IPS-15b (cell line): ENCODE data around the gene ARHGAP31.

Experiments used
- H3K27me3 ChIP-seq: one replicate; pipeline ENCODE4 v1.6.1; 2013; ENCODE audit warnings: low read length; ENCODE audit not compliant: control insufficient read depth, insufficient read depth
- H3K36me3 ChIP-seq: one replicate; pipeline ENCODE4 v1.6.1; 2013; ENCODE audit warnings: low read length; ENCODE audit not compliant: control insufficient read depth, insufficient read depth
- H3K4me1 ChIP-seq: one replicate; pipeline ENCODE4 v1.6.1; 2013; ENCODE audit warnings: mild to moderate bottlenecking, low read length; ENCODE audit not compliant: control insufficient read depth, insufficient read depth
- H3K4me3 ChIP-seq: one replicate; pipeline ENCODE4 v1.5.1; 2013; ENCODE audit warnings: low read depth, low read length
- H3K9ac ChIP-seq: one replicate; pipeline ENCODE4 v1.6.1; 2013; ENCODE audit warnings: low read depth, mild to moderate bottlenecking, low read length
- H3K9me3 ChIP-seq: one replicate; pipeline ENCODE4 v1.6.1; 2013; ENCODE audit warnings: mild to moderate bottlenecking, low read length; ENCODE audit not compliant: control insufficient read depth, insufficient read depth

Gene ARHGAP31

DNA sequence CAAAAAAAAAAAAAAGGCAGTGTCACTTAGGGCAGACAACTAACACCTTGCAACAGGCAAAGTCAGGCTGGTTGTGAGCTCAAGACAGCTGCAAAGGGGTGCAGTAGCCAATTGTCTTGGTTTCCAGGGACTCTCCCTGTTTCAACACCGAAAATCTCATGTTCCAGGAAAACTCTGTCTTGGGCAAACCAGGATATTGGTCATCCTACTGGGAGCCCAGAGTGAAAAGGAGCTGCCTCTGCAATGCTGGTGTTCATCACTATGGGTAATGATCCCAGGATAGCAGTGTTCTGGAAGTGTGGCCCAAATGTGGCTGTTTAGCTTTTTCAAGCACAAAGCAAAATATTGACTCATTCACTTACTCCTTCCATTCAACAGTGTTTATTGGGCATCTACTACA, 82.6 kb downstream of the ARHGAP31 start:
- Histone ChIP-seq H3K9me3 (no peaks in the 10 kb centered on the region), H3K9ac (no peak overlapping the region), H3K4me1 (peaks cover 2% of the 10 kb centered on the region), H3K27me3 (no peaks in the 10 kb centered on the region), H3K4me3 (no peak overlapping the region), H3K36me3 (no peaks in the 10 kb centered on the region)

DNA sequence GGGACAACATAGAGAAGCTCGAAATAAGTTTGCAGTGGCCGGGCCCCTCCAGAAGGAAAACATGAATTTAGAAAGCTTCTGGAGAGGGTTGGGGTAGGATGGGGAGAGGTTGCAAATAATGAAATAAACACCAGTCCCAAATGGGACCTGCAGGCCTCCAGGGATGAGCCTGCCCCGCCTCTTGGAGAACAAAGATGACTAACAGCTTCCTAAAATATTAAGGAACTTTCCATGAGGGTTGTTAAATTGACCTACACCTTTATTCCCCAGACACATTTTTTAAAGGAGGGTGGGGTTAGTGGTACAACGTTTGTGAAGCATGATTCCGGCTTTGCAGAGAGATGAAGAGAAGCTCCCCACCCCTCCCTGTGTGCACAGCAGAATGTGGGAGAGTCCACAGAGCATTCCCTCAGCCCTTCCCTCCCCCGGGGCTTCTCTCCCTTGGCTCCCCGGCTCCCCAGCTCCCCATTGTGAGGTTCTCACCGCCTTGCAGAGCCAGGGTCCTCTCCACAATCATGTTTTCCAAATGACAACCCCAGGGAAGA, 84.1 kb downstream of the ARHGAP31 start:
- Histone ChIP-seq H3K36me3 (no peaks in the 10 kb centered on the region), H3K4me3 (no peak overlapping the region), H3K4me1 (peaks cover 2% of the 10 kb centered on the region), H3K9ac (no peak overlapping the region), H3K27me3 (no peaks in the 10 kb centered on the region), H3K9me3 (no peaks in the 10 kb centered on the region)

DNA sequence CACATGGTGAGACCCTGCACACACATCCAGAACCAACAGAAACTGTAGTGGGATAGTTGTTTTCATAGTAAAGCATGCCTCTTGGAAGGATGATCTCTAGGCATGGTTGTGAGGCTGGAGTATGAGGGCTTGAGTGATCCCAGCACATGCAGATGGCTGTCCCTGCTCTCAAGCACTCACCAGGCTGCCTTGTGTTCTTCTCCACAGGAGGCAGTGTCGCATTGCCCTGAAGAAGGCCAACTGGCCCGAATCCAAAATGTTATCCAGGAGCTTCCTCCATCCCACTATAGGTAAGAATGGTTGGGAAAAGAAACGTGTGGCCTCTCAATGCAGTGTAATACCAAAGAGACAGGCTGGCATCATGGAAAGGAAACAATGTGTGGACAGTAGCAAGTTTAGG, 86.5 kb downstream of the ARHGAP31 start:
- H3K36me3 ChIP-seq, result no peaks in the 10 kb centered on the region
- H3K9me3 ChIP-seq, result no peaks in the 10 kb centered on the region
- no peak overlapping the region for H3K9ac ChIP-seq
- peaks cover 2% of the 10 kb centered on the region for H3K4me1 ChIP-seq
- H3K4me3 ChIP-seq, result no peak overlapping the region
- H3K27me3 ChIP-seq, result no peaks in the 10 kb centered on the region

DNA sequence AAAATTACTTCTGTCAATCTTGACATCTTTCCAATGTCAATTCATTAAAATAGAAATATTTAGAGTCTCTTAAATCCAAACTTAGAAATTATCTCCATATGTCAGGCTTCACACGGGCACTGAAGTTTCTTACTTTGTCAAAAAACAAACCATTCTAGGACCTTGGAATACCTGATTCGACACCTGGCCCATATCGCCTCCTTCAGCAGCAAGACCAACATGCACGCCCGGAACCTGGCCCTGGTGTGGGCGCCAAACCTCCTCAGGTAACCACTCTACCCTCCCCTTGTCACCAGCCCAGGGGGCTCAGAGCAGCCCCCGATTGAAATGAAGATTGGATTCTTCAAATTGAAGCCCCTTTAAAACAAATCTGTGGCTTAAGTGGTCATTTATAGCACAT, 88.0 kb downstream of the ARHGAP31 start:
- H3K9ac ChIP-seq, result no peak overlapping the region
- no peaks in the 10 kb centered on the region for H3K27me3 ChIP-seq
- H3K9me3 ChIP-seq, result no peaks in the 10 kb centered on the region
- peaks cover 2% of the 10 kb centered on the region for H3K4me1 ChIP-seq
- H3K36me3 ChIP-seq, result no peaks in the 10 kb centered on the region
- H3K4me3 ChIP-seq, result no peak overlapping the region

DNA sequence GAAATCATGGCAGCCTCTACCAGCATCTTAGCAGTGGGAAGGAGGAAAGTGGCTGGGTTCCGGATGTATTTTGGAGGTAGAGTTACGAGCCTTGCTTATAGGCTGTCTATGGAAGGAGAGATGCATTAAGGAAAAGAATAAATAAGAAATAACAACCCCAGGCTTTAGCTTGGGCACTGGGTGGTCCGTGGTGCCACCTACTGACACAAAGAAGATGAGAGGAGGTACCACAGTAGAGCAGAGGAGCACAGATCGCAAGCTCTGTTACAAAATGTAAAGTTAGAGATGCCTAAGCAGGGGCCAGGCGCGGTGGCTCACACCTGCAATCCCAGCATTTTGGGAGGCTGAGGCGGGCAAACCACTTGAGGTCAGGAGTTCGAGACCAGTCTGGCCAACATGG, 94.4 kb downstream of the ARHGAP31 start:
- no peak overlapping the region for H3K9ac ChIP-seq
- no peaks in the 10 kb centered on the region for H3K9me3 ChIP-seq
- H3K36me3 ChIP-seq, result no peaks in the 10 kb centered on the region
- no peaks in the 10 kb centered on the region for H3K27me3 ChIP-seq
- no peaks in the 10 kb centered on the region for H3K4me1 ChIP-seq
- H3K4me3 ChIP-seq, result no peak overlapping the region

DNA sequence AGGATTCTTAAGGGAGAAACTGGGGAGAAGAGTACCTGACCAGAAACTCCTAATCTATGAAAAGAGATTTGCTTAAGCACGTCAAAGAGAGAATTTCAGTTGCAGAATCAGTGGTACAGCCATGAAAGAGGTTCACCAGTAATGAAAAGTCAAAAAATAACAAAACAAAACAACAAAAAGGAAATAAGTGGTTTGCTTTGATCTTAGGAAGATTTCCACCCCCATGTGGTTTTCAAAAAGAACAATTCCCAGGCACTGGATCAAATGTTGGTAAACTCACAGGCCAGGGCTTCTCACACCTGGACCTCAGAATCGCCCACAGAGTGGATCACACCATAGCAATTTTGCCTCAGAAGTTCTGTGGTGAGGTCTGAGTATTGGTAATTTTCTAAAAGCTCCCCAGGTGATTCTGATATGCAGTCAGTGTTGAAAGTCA, 101.8 kb downstream of the ARHGAP31 start:
- Histone ChIP-seq H3K4me1 (peaks cover 8% of the 10 kb centered on the region), H3K9ac (no peak overlapping the region), H3K4me3 (no peak overlapping the region), H3K36me3 (no peaks in the 10 kb centered on the region), H3K9me3 (no peaks in the 10 kb centered on the region), H3K27me3 (no peaks in the 10 kb centered on the region)

DNA sequence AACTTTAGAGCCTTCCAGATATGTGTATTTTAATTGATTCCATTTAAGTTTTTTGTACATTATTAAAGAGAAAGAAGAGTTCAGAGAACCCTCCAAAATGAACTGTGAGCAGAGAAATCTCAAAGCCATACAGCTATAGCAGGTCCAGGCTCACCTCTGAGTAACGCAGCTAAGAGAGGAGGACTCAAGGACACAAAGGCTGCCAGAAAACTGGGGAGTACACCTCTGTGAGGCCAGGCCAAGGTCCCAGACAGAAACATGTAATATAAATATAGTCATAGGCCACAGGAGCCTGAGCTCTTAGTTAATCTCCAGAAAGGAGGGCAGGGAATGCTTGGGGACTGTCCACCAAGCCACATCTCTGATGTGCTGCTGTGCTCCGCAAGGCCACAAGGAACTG, 102.7 kb downstream of the ARHGAP31 start:
- Histone ChIP-seq H3K9me3 (no peaks in the 10 kb centered on the region), H3K4me3 (no peak overlapping the region), H3K4me1 (peaks cover 8% of the 10 kb centered on the region), H3K27me3 (no peaks in the 10 kb centered on the region), H3K36me3 (no peaks in the 10 kb centered on the region), H3K9ac (no peak overlapping the region)

DNA sequence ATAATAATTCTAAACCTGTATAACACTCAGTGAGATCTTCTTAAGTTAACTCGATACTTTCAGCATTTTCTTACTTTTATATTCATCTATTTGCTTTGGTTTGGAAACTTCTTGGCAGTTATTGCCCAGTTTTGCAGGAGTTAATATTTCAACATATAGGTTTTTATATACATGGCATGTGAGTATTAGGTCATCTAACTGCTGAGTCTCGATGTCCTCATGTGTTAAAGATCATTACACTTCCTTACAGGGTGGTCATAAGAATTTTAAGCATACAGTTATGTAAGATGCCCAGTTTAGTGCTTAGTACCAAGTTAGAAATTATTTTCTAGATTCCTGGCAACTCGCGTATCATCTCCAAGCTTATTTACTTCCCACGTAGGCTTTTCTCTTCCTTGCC, 106.3 kb downstream of the ARHGAP31 start:
- Histone ChIP-seq H3K9ac (no peak overlapping the region), H3K27me3 (no peaks in the 10 kb centered on the region), H3K4me1 (peaks cover 11% of the 10 kb centered on the region), H3K9me3 (no peaks in the 10 kb centered on the region), H3K4me3 (no peak overlapping the region), H3K36me3 (no peaks in the 10 kb centered on the region)

DNA sequence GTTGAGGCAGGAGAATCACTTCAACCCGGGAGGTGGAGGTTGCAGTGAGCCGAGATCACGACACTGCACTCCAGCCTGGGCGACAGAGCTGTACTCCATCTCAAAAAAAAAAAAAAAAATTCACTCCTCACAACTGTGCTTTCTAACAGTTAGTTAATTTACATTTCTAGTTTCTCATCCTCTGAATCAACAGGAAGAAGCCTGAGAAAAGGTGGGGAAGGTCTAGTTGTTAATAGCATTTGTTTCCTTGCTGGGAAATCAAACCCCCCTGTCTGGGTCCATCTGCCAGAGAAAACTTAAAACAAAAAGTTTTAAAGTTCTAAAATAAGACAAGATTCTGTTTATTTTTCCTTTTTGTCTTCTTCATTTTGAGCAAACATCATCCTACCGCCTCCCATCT, 106.9 kb downstream of the ARHGAP31 start:
- H3K36me3 ChIP-seq, result no peaks in the 10 kb centered on the region
- H3K27me3 ChIP-seq, result no peaks in the 10 kb centered on the region
- no peak overlapping the region for H3K9ac ChIP-seq
- peaks cover 11% of the 10 kb centered on the region for H3K4me1 ChIP-seq
- no peak overlapping the region for H3K4me3 ChIP-seq
- H3K9me3 ChIP-seq, result no peaks in the 10 kb centered on the region

DNA sequence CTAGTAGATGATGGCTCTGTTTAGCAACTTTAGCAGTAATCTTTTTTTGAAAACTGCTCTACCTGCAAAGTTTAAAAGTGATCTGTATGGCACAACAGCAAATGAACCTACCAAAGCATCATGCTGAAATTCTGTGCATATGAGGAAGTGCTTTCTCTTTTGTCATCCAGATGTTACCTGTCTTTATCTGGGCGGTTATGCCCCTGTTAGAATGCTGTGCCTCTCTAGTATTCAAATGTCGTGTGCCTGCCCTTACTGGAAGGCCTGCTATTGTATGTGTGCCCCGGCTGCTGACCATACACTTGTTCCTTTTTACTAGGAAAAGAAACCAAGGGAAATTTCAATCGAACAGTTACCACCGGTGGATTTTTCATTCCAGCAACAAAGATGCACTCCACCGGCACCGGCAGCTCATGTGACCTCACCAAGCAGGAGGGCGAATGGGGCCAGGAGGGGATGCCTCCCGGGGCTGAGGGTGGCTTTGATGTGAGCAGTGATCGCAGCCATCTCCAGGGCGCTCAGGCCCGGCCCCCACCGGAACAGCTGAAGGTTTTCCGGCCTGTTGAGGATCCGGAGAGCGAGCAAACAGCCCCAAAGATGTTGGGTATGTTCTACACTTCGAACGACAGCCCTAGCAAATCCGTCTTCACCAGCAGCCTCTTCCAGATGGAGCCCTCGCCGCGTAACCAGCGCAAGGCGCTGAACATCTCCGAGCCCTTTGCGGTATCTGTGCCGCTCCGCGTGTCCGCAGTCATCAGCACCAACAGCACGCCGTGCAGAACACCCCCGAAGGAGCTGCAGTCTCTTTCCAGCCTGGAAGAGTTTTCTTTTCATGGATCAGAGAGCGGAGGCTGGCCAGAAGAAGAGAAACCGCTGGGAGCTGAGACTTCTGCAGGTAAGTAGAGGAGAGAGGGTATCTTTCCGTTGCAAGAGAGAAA, 107.6 kb downstream of the ARHGAP31 start:
- Histone ChIP-seq H3K9me3 (no peaks in the 10 kb centered on the region), H3K27me3 (no peaks in the 10 kb centered on the region), H3K4me3 (peak overlapping the region; percentile 33), H3K36me3 (no peaks in the 10 kb centered on the region), H3K4me1 (peaks cover 7% of the 10 kb centered on the region), H3K9ac (no peak overlapping the region)

DNA sequence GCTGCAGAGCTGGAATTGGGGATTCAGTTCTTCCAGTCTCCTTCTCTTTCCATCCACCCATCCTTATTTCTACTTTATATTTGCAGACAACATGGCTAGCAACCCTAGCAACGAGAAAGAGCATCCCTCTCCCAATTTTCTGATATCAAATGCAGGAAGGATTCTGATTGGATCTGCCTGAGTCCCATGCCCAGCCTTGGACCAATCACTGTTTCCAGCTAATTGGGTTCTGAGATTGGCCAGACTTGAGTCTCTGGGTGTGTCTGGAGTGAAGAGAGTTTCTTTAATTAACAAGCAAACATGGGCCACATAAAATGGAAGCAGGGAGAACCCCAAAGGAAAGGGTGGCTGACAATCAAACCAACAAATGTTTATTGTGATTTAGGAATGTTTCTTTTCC, 108.6 kb downstream of the ARHGAP31 start:
- H3K27me3 ChIP-seq, result no peaks in the 10 kb centered on the region
- peaks cover 3% of the 10 kb centered on the region for H3K4me1 ChIP-seq
- no peaks in the 10 kb centered on the region for H3K36me3 ChIP-seq
- no peak overlapping the region for H3K9ac ChIP-seq
- H3K9me3 ChIP-seq, result no peaks in the 10 kb centered on the region
- H3K4me3 ChIP-seq, result no peak overlapping the region

DNA sequence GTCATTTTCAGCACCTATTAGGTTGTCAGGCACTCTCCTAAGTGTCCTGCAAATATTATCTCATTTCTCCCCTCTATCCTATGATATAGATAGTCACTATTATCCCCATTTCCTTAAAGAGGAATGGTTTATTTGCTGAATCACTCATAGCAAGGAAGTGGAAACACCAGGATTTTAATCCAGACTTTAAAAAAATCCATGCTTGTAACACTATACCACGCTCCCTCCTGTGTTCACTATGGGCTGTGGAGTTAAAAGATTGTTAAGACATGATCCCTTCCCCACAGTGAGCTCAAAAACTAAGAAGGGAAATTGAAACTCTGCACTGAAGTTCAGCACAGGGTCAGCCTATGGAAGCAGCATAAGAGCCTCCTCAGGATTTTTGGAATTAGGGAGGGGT, 109.0 kb downstream of the ARHGAP31 start:
- H3K27me3 ChIP-seq, result no peaks in the 10 kb centered on the region
- no peaks in the 10 kb centered on the region for H3K9me3 ChIP-seq
- H3K4me1 ChIP-seq, result peaks cover 3% of the 10 kb centered on the region
- no peak overlapping the region for H3K4me3 ChIP-seq
- no peaks in the 10 kb centered on the region for H3K36me3 ChIP-seq
- no peak overlapping the region for H3K9ac ChIP-seq
